Body of pancreas (tissue), 4 donors: Measurements from ENCODE around the gene SLC6A19. TPM values are rescaled to one million over a fixed set of nuclear protein-coding genes. Genes with fewer than 3 reads are reported as not detected.

Source experiments
- ATAC-seq: fragments of 150-250 bp; one replicate; pipeline ENCODE4 v1.9.1; 2016
- DNase-seq, 4 donors: peaks; one replicate each; pipeline ENCODE4 v3.0.0-alpha.2; 2019
- H3K27ac ChIP-seq, 4 donors: fragments of 200-600 bp; sonication (generic); 1 replicate in 3 of 4; 2 replicates in 1 of 4; pipeline versions ENCODE4 v1.5.1 to v1.6.1; 2016 to 2019; ENCODE audit warnings: mild to moderate bottlenecking in 1 of 4, mixed read lengths in 1 of 4, moderate library complexity in 1 of 4
- H3K27me3 ChIP-seq, 2 donors: fragments of 200-600 bp; sonication (generic); one replicate each; pipeline ENCODE4 v1.6.0; 2016; ENCODE audit warnings: mild to moderate bottlenecking in 1 of 2
- H3K36me3 ChIP-seq, 2 donors: fragments of 200-600 bp; sonication (generic); replicated peaks in 1 of 2; 2 replicates each; pipeline ENCODE4 v1.5.1; 2016; ENCODE audit warnings: low read depth in 2 of 2; ENCODE audit not compliant: insufficient read depth in 1 of 2
- H3K4me1 ChIP-seq: fragments of 200-600 bp; sonication (generic); one replicate; pipeline ENCODE4 v1.6.0; 2016
- H3K4me3 ChIP-seq, 2 donors: fragments of 200-600 bp; sonication (generic); 1 replicate in 1 of 2; 2 replicates in 1 of 2; pipeline ENCODE4 v1.5.1; 2016 to 2019
- H3K9me3 ChIP-seq, 3 donors: fragments of 200-600 bp; sonication (generic); 1 replicate in 2 of 3; 2 replicates in 1 of 3; pipeline ENCODE4 v1.5.1; 2016
- POLR2A ChIP-seq, 3 donors: fragments of 450-650 bp; IDR thresholded peaks; one replicate each; pipeline ENCODE4 v1.6.1; 2016; ENCODE audit warnings: antibody characterized with exemption in 3 of 3, mild to moderate bottlenecking in 2 of 3
- WGBS, 2 donors: methylation state at CpG; one replicate each; pipeline ENCODE4 v1.1.5; 2017; 5-methylcytosine and 5-hydroxymethylcytosine counted together
- intact Hi-C: fragments of 100-400 bp; cut with DNase I; formaldehyde crosslinking; loops from one replicate; pipeline ENCODE4 v1.15.1; 2023
- total RNA-seq, 2 donors: library from RNA; depleted of rRNA; stranded (reverse); fragments of >200 nt; gene quantifications; one replicate each; pipeline ENCODE4 v1.1.0, GENCODE V29; 2016
- TF ChIP-seq, protein P1 (sequence below), 7 experiments: fragments of 450-650 bp in 4 of 7; fragments of 200-600 bp in 3 of 7; sonication (generic) in 3 of 7; IDR thresholded peaks; one replicate each; pipeline ENCODE4 v1.5.1; 2016 to 2019; ENCODE audit warnings: antibody characterized with exemption in 7 of 7

The SLC6A19 gene
- total RNA-seq, 2 donors from 2014 or later, result 0.66 to 1.3 TPM

DNA sequence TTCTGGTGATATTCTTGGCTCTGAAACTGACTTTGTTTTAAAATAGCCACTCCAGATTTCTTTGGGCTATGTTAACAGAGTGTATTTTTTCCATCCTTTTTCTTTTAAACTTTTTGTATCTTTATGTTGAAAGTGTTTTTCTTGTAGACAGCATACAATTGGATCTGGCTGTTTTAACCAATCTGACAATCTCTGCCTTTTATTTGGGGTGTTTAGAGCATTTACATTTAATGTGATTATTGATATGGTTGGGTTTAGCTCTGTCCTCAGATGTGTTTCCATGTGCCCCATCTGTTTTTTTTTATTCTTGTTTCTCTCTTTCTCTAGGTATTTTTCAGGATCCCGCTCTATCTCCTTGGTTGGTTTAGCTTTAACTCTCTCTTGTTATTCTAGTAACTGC, 34.4 kb downstream of the SLC6A19 start:
- Histone ChIP-seq H3K36me3 (no peaks in the 10 kb centered on the region), H3K4me3 (no peak overlapping the region), H3K9me3 (peaks cover 0 to 12% (median 0%) of the 10 kb centered on the region in 3 donors), H3K27me3 (no peaks in the 10 kb centered on the region), H3K4me1 (no peaks in the 10 kb centered on the region), H3K27ac (no peak overlapping the region)
- intact Hi-C loops, result no loop called here
- no peak for TF ChIP-seq POLR2A (IDR thresholded peaks at IDR 0.05)
- TF ChIP-seq, protein P1, sequence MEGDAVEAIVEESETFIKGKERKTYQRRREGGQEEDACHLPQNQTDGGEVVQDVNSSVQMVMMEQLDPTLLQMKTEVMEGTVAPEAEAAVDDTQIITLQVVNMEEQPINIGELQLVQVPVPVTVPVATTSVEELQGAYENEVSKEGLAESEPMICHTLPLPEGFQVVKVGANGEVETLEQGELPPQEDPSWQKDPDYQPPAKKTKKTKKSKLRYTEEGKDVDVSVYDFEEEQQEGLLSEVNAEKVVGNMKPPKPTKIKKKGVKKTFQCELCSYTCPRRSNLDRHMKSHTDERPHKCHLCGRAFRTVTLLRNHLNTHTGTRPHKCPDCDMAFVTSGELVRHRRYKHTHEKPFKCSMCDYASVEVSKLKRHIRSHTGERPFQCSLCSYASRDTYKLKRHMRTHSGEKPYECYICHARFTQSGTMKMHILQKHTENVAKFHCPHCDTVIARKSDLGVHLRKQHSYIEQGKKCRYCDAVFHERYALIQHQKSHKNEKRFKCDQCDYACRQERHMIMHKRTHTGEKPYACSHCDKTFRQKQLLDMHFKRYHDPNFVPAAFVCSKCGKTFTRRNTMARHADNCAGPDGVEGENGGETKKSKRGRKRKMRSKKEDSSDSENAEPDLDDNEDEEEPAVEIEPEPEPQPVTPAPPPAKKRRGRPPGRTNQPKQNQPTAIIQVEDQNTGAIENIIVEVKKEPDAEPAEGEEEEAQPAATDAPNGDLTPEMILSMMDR (IDR thresholded peaks at IDR 0.05), result no peak
- WGBS, 2 donors, result 78 to 100% methylated on average over 1 of the region's 1 CpG
- DNase-seq, result no peak
- no peak for ATAC-seq

DNA sequence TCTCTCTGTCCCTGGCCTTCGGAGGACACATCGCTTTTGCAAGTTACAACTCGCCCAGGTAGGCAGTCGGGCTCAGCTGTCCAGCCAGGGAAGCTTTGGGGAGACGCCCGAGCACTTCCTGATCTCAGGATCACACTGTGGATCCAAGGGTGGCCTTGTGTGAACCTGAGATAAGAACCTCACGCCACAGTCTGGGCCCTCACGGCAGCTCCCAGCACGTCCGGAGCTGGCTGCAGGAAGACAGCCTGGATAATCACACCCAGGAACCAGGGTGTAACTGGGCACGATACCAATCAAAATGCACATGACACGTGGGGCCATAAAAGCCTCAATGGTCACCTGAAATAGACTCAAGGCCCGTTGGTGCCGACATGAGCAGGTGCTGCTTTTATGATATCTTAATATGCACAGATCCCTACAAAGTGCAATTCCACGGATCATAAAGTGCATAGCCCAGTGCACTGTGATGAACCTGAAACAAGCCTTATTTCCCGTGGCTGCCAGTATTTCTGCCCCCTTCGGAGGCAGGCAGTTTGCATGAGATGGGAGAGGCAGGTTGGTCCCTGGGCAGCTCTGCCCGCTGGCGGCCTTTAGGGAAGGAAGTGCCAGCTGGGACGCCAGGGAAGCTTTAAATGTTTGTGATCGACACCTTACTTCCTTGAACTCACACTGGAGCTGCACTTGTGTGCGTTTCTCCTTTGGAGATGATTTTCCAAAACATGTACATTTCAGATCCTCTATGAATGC, 38.3 kb downstream of the SLC6A19 start:
- no peak for DNase-seq
- 60 to 74% methylated on average over 15 to 22 of the region's 22 CpGs for WGBS, 2 donors
- no peak overlapping the region for H3K27ac ChIP-seq

DNA sequence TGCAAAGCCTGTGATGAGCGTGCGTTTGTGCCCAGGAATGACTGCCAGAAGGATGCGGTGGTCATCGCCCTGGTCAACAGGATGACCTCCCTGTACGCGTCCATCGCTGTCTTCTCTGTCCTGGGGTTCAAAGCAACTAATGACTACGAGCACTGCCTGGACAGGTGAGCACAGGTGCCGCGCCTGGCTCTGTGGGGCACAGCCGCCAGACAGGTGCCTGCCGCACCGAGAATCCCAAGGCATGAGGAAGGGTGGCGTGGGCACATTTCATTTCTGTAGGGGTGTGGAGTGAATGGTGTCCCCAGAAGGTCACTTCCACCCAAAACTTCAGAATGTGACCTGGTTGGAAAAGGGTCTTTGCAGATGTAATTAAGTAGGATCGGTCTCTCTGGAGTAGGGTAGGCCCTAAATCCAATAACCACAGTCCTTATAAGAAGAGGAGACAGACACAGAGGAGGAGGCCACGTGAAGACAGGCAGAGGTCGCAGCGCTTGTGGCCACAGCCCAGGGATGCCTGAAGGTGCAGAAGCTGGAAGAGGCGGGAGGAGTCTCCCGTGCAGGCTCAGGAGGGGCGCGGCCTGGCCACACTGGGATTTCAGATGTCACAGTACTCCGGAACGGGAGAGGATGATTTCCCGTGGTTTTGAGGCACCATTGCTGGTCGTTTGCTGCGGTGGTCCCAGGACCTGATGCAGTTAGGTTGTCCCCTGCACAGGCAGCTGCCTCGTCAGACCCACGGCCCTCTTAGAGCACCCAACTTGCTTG, 39.3 kb downstream of the SLC6A19 start:
- Histone ChIP-seq H3K27ac (no peak overlapping the region), H3K36me3 (no peaks in the 10 kb centered on the region), H3K4me1 (no peaks in the 10 kb centered on the region), H3K4me3 (no peak overlapping the region), H3K27me3 (peaks cover 0 to 4% of the 10 kb centered on the region in 2 donors), H3K9me3 (peaks cover 0 to under 1% (median 0%) of the 10 kb centered on the region in 3 donors)
- DNase-seq (no peak), ATAC-seq (no peak)
- 72 to 81% methylated on average over 24 to 27 of the region's 29 CpGs for WGBS, 2 donors
- TF ChIP-seq, protein P1 (IDR thresholded peaks at IDR 0.05), result no peak
- TF ChIP-seq POLR2A (IDR thresholded peaks at IDR 0.05), result no peak
- intact Hi-C loops, result no loop called here

More for the DNA sequence above, 38.3 kb downstream of the SLC6A19 start:
- ATAC-seq, result no peak
- TF ChIP-seq, protein P1 (IDR thresholded peaks at IDR 0.05), result no peak
- no peak for TF ChIP-seq POLR2A (IDR thresholded peaks at IDR 0.05)
- intact Hi-C loops, result no loop called here
- no peak overlapping the region for H3K4me3 ChIP-seq
- H3K27me3 ChIP-seq, result no peaks in the 10 kb centered on the region
- no peaks in the 10 kb centered on the region for H3K4me1 ChIP-seq
- no peaks in the 10 kb centered on the region for H3K36me3 ChIP-seq
- peaks cover 0 to 11% (median 0%) of the 10 kb centered on the region in 3 donors for H3K9me3 ChIP-seq

DNA sequence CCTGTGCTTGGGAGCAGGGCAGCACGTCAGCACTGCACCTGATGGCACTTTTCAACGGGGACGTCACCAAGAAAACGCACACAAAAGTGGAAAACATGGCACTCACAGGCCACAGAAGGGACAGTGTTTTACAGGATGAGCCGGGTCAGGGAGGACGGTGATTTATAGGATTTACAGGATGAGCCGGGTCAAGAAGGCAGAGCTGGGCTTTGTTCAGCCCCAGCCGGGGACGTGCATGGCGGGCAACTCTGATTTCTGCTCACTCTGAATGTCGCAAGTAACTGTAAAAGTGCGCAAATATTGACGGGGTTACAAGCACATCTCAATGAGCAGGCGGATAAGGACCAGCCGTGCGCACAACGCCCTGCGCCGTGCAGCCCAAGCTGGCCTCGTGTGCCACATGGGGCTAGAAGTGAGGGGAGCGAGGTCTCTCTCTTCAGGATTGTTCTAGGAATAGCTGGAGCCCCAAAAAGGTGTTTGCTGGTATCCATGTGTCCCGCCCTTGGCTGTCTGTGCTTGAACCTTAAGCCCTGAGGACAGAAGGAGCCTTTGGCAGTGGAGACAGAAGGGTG, 40.2 kb downstream of the SLC6A19 start:
- no peak for ATAC-seq
- H3K9me3 ChIP-seq, result no peaks in the 10 kb centered on the region
- H3K36me3 ChIP-seq, result no peaks in the 10 kb centered on the region
- no peak for DNase-seq
- H3K27me3 ChIP-seq, result peaks cover 0 to 9% of the 10 kb centered on the region in 2 donors
- peaks cover 2% of the 10 kb centered on the region for H3K4me1 ChIP-seq
- no peak overlapping the region for H3K4me3 ChIP-seq
- intact Hi-C loops, result no loop called here
- no peak for TF ChIP-seq POLR2A (IDR thresholded peaks at IDR 0.05)
- TF ChIP-seq, protein P1 (IDR thresholded peaks at IDR 0.05), result no peak
- 68 to 82% methylated on average over 12 to 22 of the region's 22 CpGs for WGBS, 2 donors
- no peak overlapping the region for H3K27ac ChIP-seq
